Activated CD4-positive, alpha-beta memory T cell treated with anti-CD3 and anti-CD28 coated beads, Interleukin-2, amount 10 ng/mL, durations not matched to agents 7 days and 5 days (primary cell): ENCODE results near the gene VSIG10L2. TPM values are rescaled to one million over a fixed set of nuclear protein-coding genes. Genes with fewer than 3 reads are reported as not detected.
A peak's percentile ranks its signal among the peaks of the same experiment; 100 is the strongest.

ENCODE experiments used
- CTCF ChIA-PET: fragments of 350-600 bp; sonication (Branson Sonifier 250); formaldehyde crosslinking; loops from one replicate; lab custom pipeline; 2021; ENCODE audit warnings: antibody characterized with exemption, inconsistent platforms; lab: Charles Lee
- POLR2A ChIA-PET: fragments of 350-600 bp; sonication (Branson Sonifier 250); formaldehyde crosslinking; loops from one replicate; lab custom pipeline; 2021; ENCODE audit warnings: antibody characterized with exemption; lab: Charles Lee
- DNase-seq: peaks from one replicate; pipeline ENCODE4 v3.0.0-alpha.2; 2020
- H3K27ac Mint-ChIP-seq: one replicate; pipeline ENCODE4 v1.8.0; 2021; ENCODE audit warnings: mild to moderate bottlenecking, mixed read lengths
- H3K27me3 Mint-ChIP-seq: one replicate; pipeline ENCODE4 v1.8.0; 2021; ENCODE audit warnings: mixed read lengths
- H3K36me3 Mint-ChIP-seq: one replicate; pipeline ENCODE4 v1.8.0; 2021; ENCODE audit warnings: low read depth, mixed read lengths
- H3K4me1 Mint-ChIP-seq: one replicate; pipeline ENCODE4 v1.8.0; 2021; ENCODE audit warnings: mixed read lengths
- H3K4me3 Mint-ChIP-seq: one replicate; pipeline ENCODE4 v1.8.0; 2021; ENCODE audit warnings: mild to moderate bottlenecking, mixed read lengths
- H3K9me3 Mint-ChIP-seq: one replicate; pipeline ENCODE4 v1.8.0; 2021; ENCODE audit warnings: mixed read lengths
- total RNA-seq, 2 experiments: library from RNA; stranded (reverse); gene quantifications; one replicate each; pipeline ENCODE4 v1.2.3, GENCODE V29; 2021

Gene VSIG10L2
- total RNA-seq, 2 experiments from 2014 or later, result not detected

- Mint-ChIP-seq H3K9me3 (no peaks in the 10 kb centered on the region), H3K36me3 (no peaks in the 10 kb centered on the region), H3K4me1 (no peaks in the 10 kb centered on the region), H3K27me3 (peaks cover 26% of the 10 kb centered on the region), H3K27ac (no peak overlapping the region), H3K4me3 (no peak overlapping the region)
- DNase-seq, result no peak
- POLR2A ChIA-PET, result no interaction called here
- CTCF ChIA-PET, result interaction anchor here (1.5 to 5.0 kb wide), 2 partner anchors 22 to 272 kb away, joined by 4 to 42 read pairs; no protein-coding TSS in a partner anchor
Observed at GRCh38 chr11:125921042-125921441, 24.8 kb upstream of the VSIG10L2 start.

- Mint-ChIP-seq H3K36me3 (no peaks in the 10 kb centered on the region), H3K4me3 (no peak overlapping the region), H3K27ac (no peak overlapping the region), H3K4me1 (no peaks in the 10 kb centered on the region), H3K27me3 (peaks cover 24% of the 10 kb centered on the region), H3K9me3 (no peaks in the 10 kb centered on the region)
- no peak for DNase-seq
- CTCF ChIA-PET, result interaction anchor here (1.5 to 5.0 kb wide), 2 partner anchors 21 to 271 kb away, joined by 4 to 42 read pairs; no protein-coding TSS in a partner anchor
- POLR2A ChIA-PET, result no interaction called here
Observed at GRCh38 chr11:125922156-125922555, 23.7 kb upstream of the VSIG10L2 start.

DNA sequence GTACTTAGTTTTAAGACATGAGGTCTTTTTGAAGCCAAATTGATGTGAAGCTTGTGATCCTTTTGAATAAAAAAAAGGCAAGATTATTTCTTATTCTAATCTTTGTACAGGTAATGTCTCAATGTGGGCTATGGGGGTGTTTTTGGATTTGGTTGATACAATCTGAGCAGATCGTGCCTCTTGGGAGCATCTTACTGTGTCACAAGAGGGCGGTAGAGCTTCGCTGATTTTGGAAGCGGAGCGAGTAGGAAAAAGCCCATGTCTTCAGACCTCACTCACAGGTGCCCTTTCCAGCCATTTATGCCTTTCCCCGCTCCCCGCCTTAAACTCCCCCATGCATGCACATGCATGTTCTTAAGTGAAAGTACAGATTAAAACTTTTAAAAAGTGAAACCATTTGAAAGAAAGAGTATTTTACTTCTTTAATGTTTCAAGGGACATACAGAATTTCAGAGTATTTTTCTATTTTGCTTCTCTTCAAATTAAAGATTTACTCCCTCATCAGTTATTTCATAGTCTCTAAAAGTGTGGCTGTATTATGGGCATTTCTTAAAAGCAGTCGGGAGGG lies 22.7 kb upstream of the VSIG10L2 start:
- ChIA-PET POLR2A (no interaction called here), CTCF (interaction anchor here (0.6 to 5.0 kb wide), 5 partner anchors 9 to 275 kb away, joined by 3 to 42 read pairs (median 3); no protein-coding TSS in a partner anchor)
- no peak overlapping the region for H3K4me3 Mint-ChIP-seq
- no peaks in the 10 kb centered on the region for H3K9me3 Mint-ChIP-seq
- H3K4me1 Mint-ChIP-seq, result no peaks in the 10 kb centered on the region
- no peak overlapping the region for H3K27ac Mint-ChIP-seq
- H3K36me3 Mint-ChIP-seq, result no peaks in the 10 kb centered on the region
- H3K27me3 Mint-ChIP-seq, result peaks cover 21% of the 10 kb centered on the region
- DNase-seq, result peak; percentile 62

DNA sequence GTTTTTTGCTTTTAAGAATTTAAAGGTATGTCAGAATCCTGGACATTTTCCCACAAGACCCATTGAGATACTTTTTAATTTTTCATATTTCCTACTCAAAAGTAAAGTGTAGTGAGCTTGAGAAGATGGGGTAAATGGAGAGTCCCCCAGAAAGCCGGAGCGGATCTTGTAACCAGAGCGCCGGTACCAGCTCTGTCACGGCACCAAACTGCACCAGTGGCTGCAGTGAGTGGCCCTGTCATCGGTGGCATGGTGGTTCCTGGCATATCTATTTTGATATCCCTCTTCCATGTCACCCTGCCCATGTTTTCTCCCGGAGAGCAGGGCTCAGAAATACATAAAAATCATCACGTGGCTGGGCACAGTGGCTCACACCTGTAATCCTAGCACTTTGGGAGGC lies 22.2 kb upstream of the VSIG10L2 start:
- CTCF ChIA-PET, result interaction anchor here (0.9 to 5.0 kb wide), 4 partner anchors 9 to 275 kb away, joined by 3 to 42 read pairs (median 4); no protein-coding TSS in a partner anchor
- Mint-ChIP-seq H3K36me3 (no peaks in the 10 kb centered on the region), H3K9me3 (no peaks in the 10 kb centered on the region), H3K27ac (no peak overlapping the region), H3K27me3 (peaks cover 18% of the 10 kb centered on the region), H3K4me1 (no peaks in the 10 kb centered on the region), H3K4me3 (no peak overlapping the region)
- POLR2A ChIA-PET, result no interaction called here
- DNase-seq, result no peak

DNA sequence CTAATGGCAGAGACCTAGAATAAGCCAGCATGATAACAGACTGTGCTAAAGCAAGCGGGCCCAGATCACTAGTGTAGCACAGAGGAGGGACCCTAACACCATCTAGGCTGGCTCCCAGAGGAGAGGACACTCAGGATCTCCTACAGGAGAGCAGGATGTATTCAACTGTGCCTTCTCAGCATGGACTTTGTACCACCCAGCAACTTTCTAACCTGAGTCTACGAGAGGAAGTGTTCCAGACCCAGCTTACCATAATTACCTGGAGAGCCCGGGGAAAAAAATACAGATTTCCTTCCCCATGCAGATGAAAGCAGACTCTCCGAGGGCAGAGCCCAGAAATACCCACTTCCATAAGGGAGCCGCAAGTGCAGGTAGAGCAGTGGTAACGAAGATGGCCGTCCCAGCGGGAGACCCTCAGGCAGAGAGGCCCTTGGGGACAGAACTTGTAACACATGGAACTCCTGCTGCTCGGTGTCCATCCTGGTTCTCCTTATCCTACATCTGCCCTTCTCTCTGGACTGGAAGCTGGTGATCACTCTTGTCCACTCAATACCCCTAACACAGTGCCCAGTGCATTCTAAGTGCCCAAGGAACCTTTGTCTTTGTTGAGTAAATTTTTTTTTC lies 21.3 kb upstream of the VSIG10L2 start:
- DNase-seq, result no peak
- H3K27ac Mint-ChIP-seq, result no peak overlapping the region
- POLR2A ChIA-PET, result no interaction called here
- peaks cover 15% of the 10 kb centered on the region for H3K27me3 Mint-ChIP-seq
- no peaks in the 10 kb centered on the region for H3K9me3 Mint-ChIP-seq
- H3K4me3 Mint-ChIP-seq, result no peak overlapping the region
- CTCF ChIA-PET, result interaction anchor here (1.3 to 5.0 kb wide), 3 partner anchors 8 to 269 kb away, joined by 3 to 42 read pairs (median 4); no protein-coding TSS in a partner anchor
- no peaks in the 10 kb centered on the region for H3K36me3 Mint-ChIP-seq
- no peaks in the 10 kb centered on the region for H3K4me1 Mint-ChIP-seq

DNA sequence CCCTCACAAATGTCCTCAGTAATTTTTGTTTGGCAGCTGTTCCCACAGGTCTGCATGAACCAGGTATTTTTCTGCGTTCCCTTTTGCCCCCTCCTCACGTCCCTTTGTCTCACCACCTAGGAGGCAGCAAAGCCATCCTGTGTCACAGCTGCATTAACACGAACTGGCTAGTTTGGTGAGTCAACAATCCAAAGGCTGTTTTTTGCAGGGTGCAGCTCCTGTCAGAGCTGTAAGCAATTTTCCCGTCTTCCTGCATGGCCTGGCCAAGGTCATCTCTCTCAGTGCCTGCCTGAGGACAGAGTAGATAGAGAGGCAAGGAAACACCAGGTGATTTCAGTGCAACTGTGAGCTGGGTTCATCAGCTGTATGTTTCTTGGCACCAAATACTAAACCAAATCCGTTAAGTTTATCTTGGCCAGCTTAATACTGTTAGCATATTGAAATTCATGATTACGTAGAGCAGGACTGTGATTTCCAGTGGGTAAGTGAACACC lies 20.6 kb upstream of the VSIG10L2 start:
- no peak overlapping the region for H3K27ac Mint-ChIP-seq
- POLR2A ChIA-PET, result no interaction called here
- H3K36me3 Mint-ChIP-seq, result no peaks in the 10 kb centered on the region
- no peak for DNase-seq
- H3K27me3 Mint-ChIP-seq, result peaks cover 15% of the 10 kb centered on the region
- H3K9me3 Mint-ChIP-seq, result no peaks in the 10 kb centered on the region
- no peaks in the 10 kb centered on the region for H3K4me1 Mint-ChIP-seq
- no peak overlapping the region for H3K4me3 Mint-ChIP-seq
- CTCF ChIA-PET, result interaction anchor here (1.3 to 5.0 kb wide), 2 partner anchors 17 to 268 kb away, joined by 4 to 42 read pairs; no protein-coding TSS in a partner anchor

GRCh38 chr11:125925804-125926203 lies 20.0 kb upstream of the VSIG10L2 start:
- no peaks in the 10 kb centered on the region for H3K36me3 Mint-ChIP-seq
- POLR2A ChIA-PET, result no interaction called here
- CTCF ChIA-PET, result interaction anchor here (1.3 to 5.0 kb wide), 2 partner anchors 17 to 267 kb away, joined by 4 to 42 read pairs; no protein-coding TSS in a partner anchor

GRCh38 chr11:125926682-125927081 lies 19.2 kb upstream of the VSIG10L2 start:
- DNase-seq, result no peak
- Mint-ChIP-seq H3K36me3 (no peaks in the 10 kb centered on the region), H3K4me3 (no peak overlapping the region), H3K4me1 (no peaks in the 10 kb centered on the region), H3K27me3 (peaks cover 12% of the 10 kb centered on the region), H3K9me3 (no peaks in the 10 kb centered on the region), H3K27ac (no peak overlapping the region)
- CTCF ChIA-PET, result interaction anchor here (2.0 kb wide), 1 partner anchor 267 kb away, joined by 10 read pairs; no protein-coding TSS in a partner anchor
- POLR2A ChIA-PET, result no interaction called here

More at GRCh38 chr11:125925804-125926203, 20.0 kb upstream of the VSIG10L2 start:
- H3K4me3 Mint-ChIP-seq, result no peak overlapping the region
- H3K9me3 Mint-ChIP-seq, result no peaks in the 10 kb centered on the region
- DNase-seq, result no peak
- peaks cover 12% of the 10 kb centered on the region for H3K27me3 Mint-ChIP-seq
- H3K27ac Mint-ChIP-seq, result no peak overlapping the region
- H3K4me1 Mint-ChIP-seq, result no peaks in the 10 kb centered on the region

GRCh38 chr11:125929445-125930075 lies 16.3 kb upstream of the VSIG10L2 start:
- Mint-ChIP-seq H3K9me3 (no peaks in the 10 kb centered on the region), H3K36me3 (no peaks in the 10 kb centered on the region), H3K4me1 (peaks cover 2% of the 10 kb centered on the region), H3K27me3 (peaks cover 15% of the 10 kb centered on the region), H3K27ac (no peak overlapping the region), H3K4me3 (no peak overlapping the region)
- DNase-seq, result no peak
- ChIA-PET CTCF (interaction anchor here (1.6 to 1.9 kb wide), 2 partner anchors 9 to 264 kb away, joined by 3 to 8 read pairs; no protein-coding TSS in a partner anchor), POLR2A (no interaction called here)

DNA sequence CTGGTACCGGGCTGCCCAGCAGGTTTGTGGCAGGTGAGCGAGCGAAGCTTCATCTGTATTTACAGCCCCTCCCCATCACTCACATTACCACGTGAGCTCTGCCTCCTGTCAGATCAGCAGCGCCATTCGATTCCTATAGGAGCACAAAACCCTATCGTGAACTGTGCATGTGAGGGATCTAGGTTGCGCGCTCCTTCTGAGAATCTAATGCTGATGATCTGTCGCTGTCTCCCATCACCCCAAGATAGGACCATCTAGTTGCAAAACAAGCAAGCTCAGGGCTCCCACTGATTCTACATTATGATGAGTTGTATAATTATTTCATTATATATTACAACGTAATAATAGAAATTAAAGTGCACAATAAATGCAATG lies 15.8 kb upstream of the VSIG10L2 start:
- Mint-ChIP-seq H3K27me3 (peaks cover 15% of the 10 kb centered on the region), H3K4me3 (no peak overlapping the region), H3K9me3 (no peaks in the 10 kb centered on the region), H3K4me1 (peaks cover 2% of the 10 kb centered on the region), H3K36me3 (no peaks in the 10 kb centered on the region), H3K27ac (no peak overlapping the region)
- POLR2A ChIA-PET, result no interaction called here
- no peak for DNase-seq
- CTCF ChIA-PET, result interaction anchor here (1.6 to 1.9 kb wide), 2 partner anchors 8 to 264 kb away, joined by 3 to 8 read pairs; no protein-coding TSS in a partner anchor

DNA sequence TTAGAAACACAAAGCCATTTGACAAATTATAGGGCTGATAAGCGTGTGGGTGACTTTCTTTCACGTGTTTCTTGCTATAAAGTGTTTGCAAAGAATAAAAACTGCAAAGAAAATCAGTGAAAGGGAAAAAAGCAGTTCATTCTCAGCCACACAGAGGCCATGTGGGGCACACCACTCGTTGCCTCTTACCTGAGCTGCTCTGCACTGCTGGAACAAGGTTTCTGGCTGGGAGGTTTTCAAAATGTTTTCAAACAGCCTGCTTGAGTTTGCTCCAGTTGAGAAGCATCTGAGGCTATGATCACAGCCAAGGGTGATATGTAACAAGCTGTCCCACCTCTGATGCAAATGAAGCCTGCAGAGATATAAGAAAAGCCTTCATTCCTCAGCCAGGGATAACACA lies 14.7 kb upstream of the VSIG10L2 start:
- H3K9me3 Mint-ChIP-seq, result no peaks in the 10 kb centered on the region
- ChIA-PET CTCF (interaction anchor here (0.6 to 1.0 kb wide), 2 partner anchors 11 to 1168 kb away, joined by 3 read pairs; no protein-coding TSS in a partner anchor), POLR2A (no interaction called here)
- no peak overlapping the region for H3K27ac Mint-ChIP-seq
- DNase-seq, result no peak
- H3K4me3 Mint-ChIP-seq, result no peak overlapping the region
- peaks cover 2% of the 10 kb centered on the region for H3K4me1 Mint-ChIP-seq
- no peaks in the 10 kb centered on the region for H3K36me3 Mint-ChIP-seq
- H3K27me3 Mint-ChIP-seq, result peaks cover 14% of the 10 kb centered on the region

GRCh38 chr11:125931668-125932067 lies 14.2 kb upstream of the VSIG10L2 start:
- Mint-ChIP-seq H3K4me1 (peaks cover 2% of the 10 kb centered on the region), H3K36me3 (no peaks in the 10 kb centered on the region), H3K27ac (no peak overlapping the region), H3K27me3 (peaks cover 10% of the 10 kb centered on the region), H3K9me3 (no peaks in the 10 kb centered on the region), H3K4me3 (no peak overlapping the region)
- ChIA-PET POLR2A (no interaction called here), CTCF (interaction anchor here (0.6 to 1.3 kb wide), 3 partner anchors 8 to 1168 kb away, joined by 3 read pairs; no protein-coding TSS in a partner anchor)
- no peak for DNase-seq
